ENCODE results near the gene ZFPM1. TPM values are rescaled to one million over a fixed set of nuclear protein-coding genes. Genes with fewer than 3 reads are reported as not detected.

ZFPM1 gene
- total RNA-seq, 1 donor from 2014 or later = 5.7 TPM

DNA sequence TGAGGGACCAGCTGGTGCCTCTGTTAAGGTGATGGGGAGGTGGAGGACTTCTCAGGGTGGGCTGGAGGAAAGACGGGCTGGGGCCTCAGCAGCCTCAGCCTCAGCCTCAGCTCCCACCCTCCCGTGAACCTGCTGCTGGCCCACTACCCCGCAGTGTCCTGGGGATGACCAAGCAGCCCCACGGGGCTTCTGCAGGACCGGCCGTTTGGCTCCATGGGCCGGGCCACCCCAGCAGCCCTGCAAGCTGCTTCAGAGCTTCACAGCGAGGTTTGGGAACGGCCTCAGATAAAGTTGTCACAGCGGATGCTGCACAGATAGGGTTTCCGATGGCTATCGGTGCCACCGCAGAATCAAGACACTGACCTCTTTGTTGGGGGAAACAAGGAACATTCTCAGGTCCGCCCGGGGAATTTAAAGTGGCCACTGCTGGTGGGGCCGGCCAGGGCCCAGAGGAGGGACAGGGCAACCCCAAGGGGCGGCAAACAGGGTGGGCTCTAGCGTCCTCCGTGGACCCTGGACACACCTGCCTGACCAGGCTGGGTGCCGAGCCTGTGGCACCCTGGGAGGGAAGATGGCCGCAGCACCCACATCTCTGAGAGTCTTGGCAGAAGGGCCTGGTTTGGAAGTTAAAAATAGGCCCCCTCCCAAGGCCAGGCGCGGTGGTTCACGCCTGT, 69.3 kb downstream of the ZFPM1 start:
- H3K4me1 ChIP-seq = peaks cover 25% of the 10 kb centered on the region
- DNase-seq = no peak
- H3K27ac ChIP-seq (replicated peaks) = no peak overlapping the region
- H3K27me3 ChIP-seq (ENCODE audit: low read depth) = no peaks in the 10 kb centered on the region
- TF ChIP-seq, protein P1, sequence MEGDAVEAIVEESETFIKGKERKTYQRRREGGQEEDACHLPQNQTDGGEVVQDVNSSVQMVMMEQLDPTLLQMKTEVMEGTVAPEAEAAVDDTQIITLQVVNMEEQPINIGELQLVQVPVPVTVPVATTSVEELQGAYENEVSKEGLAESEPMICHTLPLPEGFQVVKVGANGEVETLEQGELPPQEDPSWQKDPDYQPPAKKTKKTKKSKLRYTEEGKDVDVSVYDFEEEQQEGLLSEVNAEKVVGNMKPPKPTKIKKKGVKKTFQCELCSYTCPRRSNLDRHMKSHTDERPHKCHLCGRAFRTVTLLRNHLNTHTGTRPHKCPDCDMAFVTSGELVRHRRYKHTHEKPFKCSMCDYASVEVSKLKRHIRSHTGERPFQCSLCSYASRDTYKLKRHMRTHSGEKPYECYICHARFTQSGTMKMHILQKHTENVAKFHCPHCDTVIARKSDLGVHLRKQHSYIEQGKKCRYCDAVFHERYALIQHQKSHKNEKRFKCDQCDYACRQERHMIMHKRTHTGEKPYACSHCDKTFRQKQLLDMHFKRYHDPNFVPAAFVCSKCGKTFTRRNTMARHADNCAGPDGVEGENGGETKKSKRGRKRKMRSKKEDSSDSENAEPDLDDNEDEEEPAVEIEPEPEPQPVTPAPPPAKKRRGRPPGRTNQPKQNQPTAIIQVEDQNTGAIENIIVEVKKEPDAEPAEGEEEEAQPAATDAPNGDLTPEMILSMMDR (IDR thresholded peaks at IDR 0.05; ENCODE audit: borderline replicate concordance) = no peak
- no peaks in the 10 kb centered on the region for H3K9me3 ChIP-seq (replicated peaks)
- intact Hi-C loops (cut with micrococcal nuclease) = no loop called here
- H3K36me3 ChIP-seq = no peaks in the 10 kb centered on the region
- no peak overlapping the region for H3K4me3 ChIP-seq

DNA sequence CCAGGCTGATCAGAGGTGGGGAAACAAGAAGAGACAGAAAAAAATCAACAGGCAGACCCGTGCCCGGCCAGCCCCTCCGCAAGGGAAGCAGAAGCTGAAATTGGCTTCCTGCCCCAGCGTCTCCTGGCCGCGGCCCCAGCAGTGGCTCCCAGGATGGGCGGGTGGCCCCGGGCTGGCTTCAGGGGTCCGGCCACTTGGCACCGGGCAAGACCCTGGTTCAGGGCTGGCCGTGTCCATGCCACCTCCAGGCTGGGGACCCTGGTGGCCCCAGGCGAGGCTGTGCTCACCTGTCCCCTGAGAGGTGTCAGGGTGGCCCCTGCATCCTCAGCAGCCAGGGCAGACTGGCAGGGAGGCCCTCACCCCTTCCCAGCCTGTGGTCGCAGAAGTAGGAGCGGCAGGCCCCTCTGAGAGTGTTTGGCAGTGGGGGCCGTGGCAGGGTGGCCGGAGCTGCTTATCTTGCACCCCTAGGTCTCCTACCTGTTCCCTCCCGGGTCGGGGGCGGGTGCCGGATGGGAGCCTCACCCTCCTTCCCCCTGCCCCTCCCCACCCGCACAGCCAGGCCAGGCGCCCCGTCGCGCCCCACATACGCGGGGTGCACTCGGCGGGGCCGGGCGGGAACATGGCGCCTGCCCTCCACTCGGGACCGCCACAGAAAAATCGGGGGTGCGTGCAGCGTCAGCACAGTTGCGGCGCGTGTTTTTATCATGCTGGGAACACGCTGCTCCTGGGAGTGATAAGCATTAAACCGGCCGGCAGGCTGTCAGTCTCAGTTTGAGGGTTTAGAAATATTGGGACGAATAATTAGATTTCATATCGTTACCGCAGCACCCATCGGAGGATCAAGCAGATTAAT, 70.5 kb downstream of the ZFPM1 start:
- Histone ChIP-seq H3K4me3 (no peak overlapping the region), H3K36me3 (no peaks in the 10 kb centered on the region), H3K4me1 (peaks cover 29% of the 10 kb centered on the region), H3K27me3 (ENCODE audit: low read depth) (no peaks in the 10 kb centered on the region), H3K27ac (replicated peaks) (no peak overlapping the region), H3K9me3 (replicated peaks) (no peaks in the 10 kb centered on the region)
- TF ChIP-seq, protein P1 (IDR thresholded peaks at IDR 0.05; ENCODE audit: borderline replicate concordance) = no peak
- DNase-seq = no peak
- intact Hi-C loops (cut with micrococcal nuclease) = no loop called here

DNA sequence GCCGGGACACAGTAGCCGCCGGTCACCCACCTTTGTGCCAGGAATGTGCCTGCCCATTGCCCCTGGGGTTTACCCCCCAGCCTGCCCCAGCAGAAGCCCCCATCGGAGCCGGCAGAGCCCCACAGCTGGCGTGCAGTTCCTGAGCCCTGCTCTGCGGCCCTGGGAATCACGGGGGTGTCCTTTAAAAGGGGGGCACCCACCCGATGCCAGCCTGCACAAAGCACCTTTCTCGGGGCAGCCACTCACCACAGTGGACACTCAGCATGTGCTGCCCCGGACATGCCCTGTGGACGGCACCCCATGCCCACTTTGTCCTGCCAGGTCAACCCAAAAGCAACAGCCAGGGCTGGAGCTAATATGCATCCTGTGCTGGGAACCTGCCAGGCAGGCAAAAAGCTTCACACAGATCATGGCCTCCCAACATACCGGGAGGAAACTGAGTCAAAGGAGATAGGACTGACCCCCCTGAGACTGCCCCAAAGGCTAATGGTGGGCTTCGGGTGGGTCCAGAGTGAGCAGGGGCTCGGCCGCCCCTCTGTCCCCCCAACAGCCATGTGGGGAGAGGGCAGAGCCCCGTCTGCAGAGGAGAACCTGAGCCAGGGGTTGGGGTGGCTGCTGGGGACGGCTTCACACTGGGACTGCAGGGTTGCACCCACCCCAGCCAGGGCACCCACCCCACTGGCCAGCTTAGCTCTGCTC, 71.3 kb downstream of the ZFPM1 start:
- intact Hi-C loops (cut with micrococcal nuclease) = no loop called here
- peaks cover 32% of the 10 kb centered on the region for H3K4me1 ChIP-seq
- no peak overlapping the region for H3K27ac ChIP-seq (replicated peaks)
- H3K36me3 ChIP-seq = no peaks in the 10 kb centered on the region
- no peaks in the 10 kb centered on the region for H3K27me3 ChIP-seq (ENCODE audit: low read depth)
- no peak overlapping the region for H3K4me3 ChIP-seq
- TF ChIP-seq, protein P1 (IDR thresholded peaks at IDR 0.05; ENCODE audit: borderline replicate concordance) = no peak
- H3K9me3 ChIP-seq (replicated peaks) = no peaks in the 10 kb centered on the region
- no peak for DNase-seq

DNA sequence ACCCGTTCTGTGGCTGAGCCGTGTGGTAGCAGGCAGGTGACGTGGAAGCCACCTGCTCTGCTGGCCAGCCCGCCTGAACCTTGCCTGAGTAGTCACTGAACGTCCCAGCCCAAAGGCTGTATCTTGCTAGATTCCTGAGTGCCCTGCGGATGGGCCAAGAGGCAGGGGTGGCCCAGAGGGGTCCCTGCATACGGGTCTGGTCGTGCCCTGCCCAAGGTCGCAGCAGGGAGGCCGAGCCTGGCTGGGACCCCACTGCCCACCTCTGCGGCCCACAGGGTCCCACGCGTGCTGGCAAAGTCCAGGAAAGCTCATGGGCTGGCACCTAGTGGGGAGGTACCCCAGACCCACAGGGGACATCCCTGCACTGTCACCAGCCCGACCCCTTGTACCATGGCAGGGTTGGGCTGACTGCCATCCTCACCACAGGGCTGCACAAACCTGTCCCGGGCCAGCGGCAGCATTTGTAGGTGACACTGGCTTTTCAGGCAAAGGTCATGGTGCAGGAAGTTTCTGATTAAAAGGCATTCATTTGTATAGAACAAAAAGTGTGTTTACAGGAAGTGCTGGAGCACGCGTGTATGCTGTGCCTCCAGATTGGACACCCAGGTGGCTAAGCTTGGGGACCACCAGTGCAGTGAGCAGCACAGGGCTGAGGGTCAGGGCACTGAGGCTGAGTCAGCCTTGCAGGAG, 72.0 kb downstream of the ZFPM1 start:
- no peaks in the 10 kb centered on the region for H3K36me3 ChIP-seq
- H3K27me3 ChIP-seq (ENCODE audit: low read depth) = no peaks in the 10 kb centered on the region
- DNase-seq = no peak
- intact Hi-C loops (cut with micrococcal nuclease) = loop anchor here (5.0 kb wide), 1 partner anchor 83 kb away; no protein-coding TSS in a partner anchor
- no peaks in the 10 kb centered on the region for H3K9me3 ChIP-seq (replicated peaks)
- H3K27ac ChIP-seq (replicated peaks) = no peak overlapping the region
- H3K4me3 ChIP-seq = no peak overlapping the region
- peaks cover 39% of the 10 kb centered on the region for H3K4me1 ChIP-seq
- TF ChIP-seq, protein P1 (IDR thresholded peaks at IDR 0.05; ENCODE audit: borderline replicate concordance) = no peak

DNA sequence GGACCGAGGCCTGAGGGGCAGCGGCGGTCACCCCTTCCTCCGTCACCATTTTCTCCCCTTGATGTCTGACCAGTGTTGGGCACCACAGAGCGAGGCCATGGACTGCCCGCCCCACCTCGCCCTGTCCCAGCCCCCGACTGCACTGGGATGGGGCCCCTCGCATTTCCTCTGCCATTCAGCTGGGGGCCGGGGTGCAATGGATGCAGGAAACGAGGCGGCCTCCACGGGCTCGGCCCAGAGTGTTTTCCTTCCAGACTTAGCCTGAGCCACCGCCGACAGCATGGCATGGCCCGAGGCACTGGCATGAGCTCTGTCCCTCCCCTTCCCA, 72.5 kb downstream of the ZFPM1 start:
- Histone ChIP-seq H3K4me1 (peaks cover 39% of the 10 kb centered on the region), H3K9me3 (replicated peaks) (no peaks in the 10 kb centered on the region), H3K36me3 (no peaks in the 10 kb centered on the region), H3K27ac (replicated peaks) (no peak overlapping the region), H3K4me3 (no peak overlapping the region), H3K27me3 (ENCODE audit: low read depth) (no peaks in the 10 kb centered on the region)
- DNase-seq = no peak
- intact Hi-C loops (cut with micrococcal nuclease) = loop anchor here (5.0 kb wide), 1 partner anchor 83 kb away; no protein-coding TSS in a partner anchor
- TF ChIP-seq, protein P1 (IDR thresholded peaks at IDR 0.05; ENCODE audit: borderline replicate concordance) = no peak
